Brain microvascular endothelial cell (primary cell): ENCODE data around the gene TRPC4AP.

Experiments
- DNase-seq: peaks from one replicate; pipeline ENCODE4 v3.0.0-alpha.2; 2020
- H3K27ac ChIP-seq: fragments of 250-450 bp; sonication (Bioruptor Pico); 2 replicates; pipeline ENCODE4 v1.5.1; 2020; ENCODE audit warnings: mild to moderate bottlenecking, moderate library complexity
- H3K27me3 ChIP-seq: fragments of 250-450 bp; sonication (Bioruptor Pico); replicated peaks from 2 replicates; pipeline ENCODE4 v1.5.1; 2020; ENCODE audit warnings: mild to moderate bottlenecking
- H3K36me3 ChIP-seq: fragments of 250-450 bp; sonication (Bioruptor Pico); replicated peaks from 2 replicates; pipeline ENCODE4 v1.5.1; 2020; ENCODE audit warnings: mild to moderate bottlenecking
- H3K4me3 ChIP-seq: 2 replicates; pipeline ENCODE4 v1.5.1; 2011; ENCODE audit warnings: low read depth, mild to moderate bottlenecking, control low read depth, low read length, moderate library complexity
- CTCF ChIP-seq: IDR thresholded peaks from 2 replicates; pipeline ENCODE4 v1.5.1; 2011; ENCODE audit warnings: low read depth, mild to moderate bottlenecking, moderate library complexity, low read length, control low read depth, inconsistent platforms; ENCODE audit errors: missing control alignments
- in situ Hi-C: cut with HindIII; loops from 2 replicates; pipeline ENCODE4 v1.10.0; 2017; ENCODE audit warnings: low sequenced_read_pairs, low pct_ligation_motif_present

The TRPC4AP gene

GRCh38 chr20:34995192-34995591 lies 97.4 kb downstream of the TRPC4AP start:
- H3K36me3 ChIP-seq: peaks cover 40% of the 10 kb centered on the region

GRCh38 chr20:34994509-34995131 lies 98.0 kb downstream of the TRPC4AP start:
- TF ChIP-seq CTCF: no peak
- no peak overlapping the region for H3K4me3 ChIP-seq
- H3K27ac ChIP-seq: no peak overlapping the region
- no peak for DNase-seq
- peaks cover 35% of the 10 kb centered on the region for H3K36me3 ChIP-seq
- H3K27me3 ChIP-seq: no peaks in the 10 kb centered on the region
- in situ Hi-C loops: no loop called here

More at GRCh38 chr20:34995192-34995591, 97.4 kb downstream of the TRPC4AP start:
- Histone ChIP-seq H3K27me3 (no peaks in the 10 kb centered on the region), H3K4me3 (no peak overlapping the region), H3K27ac (no peak overlapping the region)
- DNase-seq: no peak
- in situ Hi-C loops: no loop called here
- TF ChIP-seq CTCF: no peak

- TF ChIP-seq CTCF: no peak
- in situ Hi-C loops: no loop called here
- Histone ChIP-seq H3K36me3 (peaks cover 31% of the 10 kb centered on the region), H3K4me3 (no peak overlapping the region), H3K27ac (no peak overlapping the region), H3K27me3 (no peaks in the 10 kb centered on the region)
- DNase-seq: no peak
Observed at GRCh38 chr20:34993941-34994508, 98.6 kb downstream of the TRPC4AP start.

- TF ChIP-seq CTCF: no peak
- Histone ChIP-seq H3K27ac (no peak overlapping the region), H3K36me3 (peaks cover 20% of the 10 kb centered on the region), H3K27me3 (no peaks in the 10 kb centered on the region), H3K4me3 (no peak overlapping the region)
- no peak for DNase-seq
- in situ Hi-C loops: no loop called here
Observed at GRCh38 chr20:34992751-34993417, 99.7 kb downstream of the TRPC4AP start.

GRCh38 chr20:34990661-34991214 lies 101.9 kb downstream of the TRPC4AP start:
- DNase-seq: no peak
- H3K4me3 ChIP-seq: no peak overlapping the region
- no peaks in the 10 kb centered on the region for H3K27me3 ChIP-seq
- TF ChIP-seq CTCF: no peak
- no peak overlapping the region for H3K27ac ChIP-seq
- H3K36me3 ChIP-seq: peaks cover 5% of the 10 kb centered on the region
- in situ Hi-C loops: no loop called here
